T-helper 9 cell (primary cell): Measurements from ENCODE around the gene FARS2.

Source experiments
- DNase-seq: peaks from one replicate; pipeline ENCODE4 v3.0.0-alpha.2; 2020

The FARS2 gene

DNA sequence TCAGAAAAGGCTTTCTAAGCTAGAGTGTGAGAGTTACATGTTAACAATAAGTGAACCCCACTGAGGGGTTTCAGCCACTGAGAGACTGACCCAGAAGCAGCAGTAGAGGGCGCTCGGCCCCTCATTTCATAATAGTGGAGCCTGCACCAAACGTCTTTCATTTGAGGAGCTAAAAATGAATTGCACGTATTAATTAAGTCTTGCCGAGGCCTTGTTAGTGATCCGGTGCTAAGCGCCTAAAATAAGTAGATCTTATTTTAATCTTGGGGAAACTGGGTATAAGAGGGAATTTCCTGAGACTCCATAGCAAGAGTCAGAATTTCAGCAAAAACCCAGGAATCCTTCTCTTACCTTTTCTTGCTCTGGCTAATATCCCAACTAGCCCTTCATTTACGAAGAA lies 209.7 kb downstream of the FARS2 start:
- DNase-seq, result peak; percentile 42

DNA sequence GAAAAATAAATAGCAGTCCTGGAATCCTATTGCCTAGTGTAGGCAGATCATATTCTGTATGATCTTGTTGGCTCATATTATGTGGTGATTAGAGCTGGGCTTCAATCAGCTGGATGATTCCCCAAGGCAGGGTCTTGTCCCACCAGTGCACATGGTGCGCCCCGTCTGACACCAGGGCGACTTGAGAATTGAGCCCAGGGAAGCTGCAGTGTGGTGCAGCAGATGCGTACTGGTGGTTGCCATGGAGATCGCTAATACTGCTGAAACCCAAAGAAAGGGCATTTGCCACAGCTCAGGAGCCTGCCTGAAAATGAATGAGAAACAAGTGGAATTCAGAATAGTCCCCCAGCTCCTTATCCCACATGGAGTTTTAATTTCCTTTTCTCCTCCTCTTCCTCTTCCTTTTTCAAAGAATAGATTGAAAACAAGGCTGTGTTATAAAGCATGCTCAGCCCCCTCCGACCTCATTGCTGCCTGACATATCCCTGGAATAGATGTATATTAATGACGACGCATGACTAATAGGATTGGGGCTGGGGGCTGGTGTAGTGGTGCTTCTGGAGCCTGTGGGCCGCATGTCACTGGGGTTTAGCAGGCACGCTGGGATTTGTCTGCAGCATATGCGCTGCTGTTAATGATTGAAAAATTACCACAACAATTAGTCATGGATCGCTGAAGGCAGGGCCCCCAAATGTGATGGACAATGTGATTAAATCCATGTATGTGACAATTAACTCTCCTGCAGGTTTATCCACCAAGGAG lies 210.5 kb downstream of the FARS2 start:
- no peak for DNase-seq

DNA sequence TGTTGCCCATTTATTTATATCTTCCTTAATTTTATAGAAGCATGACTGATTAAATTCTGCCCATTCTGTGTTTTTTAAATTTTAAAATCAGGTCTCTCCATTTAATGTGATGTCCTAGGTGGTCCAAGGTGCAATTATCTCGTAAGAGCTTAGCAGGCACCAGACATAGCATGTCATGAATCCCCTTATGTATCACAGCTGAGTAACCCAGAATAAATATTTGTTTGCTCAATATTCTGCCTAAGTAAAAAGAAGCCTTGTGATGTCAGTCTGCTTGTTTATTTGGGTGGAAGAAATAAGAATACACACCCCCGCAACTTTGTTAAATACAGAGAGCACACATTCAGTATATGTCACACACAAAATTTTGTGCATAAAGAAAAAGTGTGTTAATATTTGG lies 211.3 kb downstream of the FARS2 start:
- DNase-seq, result no peak

DNA sequence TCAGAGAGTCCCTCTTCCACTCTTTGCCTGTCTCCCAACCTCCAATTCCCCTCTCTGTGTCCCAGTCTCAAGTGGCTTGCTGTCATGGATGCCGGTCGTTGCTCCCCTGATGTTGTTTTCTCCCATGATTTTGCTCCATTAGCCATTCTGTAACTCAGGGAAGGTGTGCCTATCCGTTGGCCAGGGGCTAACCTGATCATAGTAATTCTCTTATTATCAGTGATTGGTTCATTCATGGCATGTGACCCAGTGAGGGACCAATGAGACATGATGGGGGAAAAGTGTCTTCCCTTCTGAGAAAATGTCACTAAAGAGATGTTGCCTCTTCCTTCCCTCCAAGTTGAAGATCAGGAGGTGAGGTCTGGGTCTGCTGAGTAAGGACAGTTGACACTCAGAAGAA lies 214.5 kb downstream of the FARS2 start:
- DNase-seq, result no peak

DNA sequence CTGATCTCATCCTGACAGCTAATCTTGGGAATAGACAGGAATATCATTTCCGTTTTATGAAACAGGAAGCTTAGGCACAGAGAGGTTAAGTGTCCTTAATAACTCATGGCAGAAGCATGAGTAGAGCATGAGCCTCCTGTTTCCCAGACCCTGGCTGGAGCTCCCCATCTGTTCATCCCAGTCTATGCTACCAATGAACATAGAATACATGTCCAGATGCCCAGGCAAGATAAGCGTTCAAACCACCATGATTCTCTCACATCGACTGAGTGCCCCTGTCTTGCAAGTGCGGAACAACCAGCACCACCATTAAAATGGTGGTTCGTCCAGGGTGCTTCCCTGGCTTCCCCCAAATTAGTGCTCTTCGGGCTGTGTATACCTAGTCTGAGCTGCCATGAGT lies 217.1 kb downstream of the FARS2 start:
- DNase-seq, result no peak

DNA sequence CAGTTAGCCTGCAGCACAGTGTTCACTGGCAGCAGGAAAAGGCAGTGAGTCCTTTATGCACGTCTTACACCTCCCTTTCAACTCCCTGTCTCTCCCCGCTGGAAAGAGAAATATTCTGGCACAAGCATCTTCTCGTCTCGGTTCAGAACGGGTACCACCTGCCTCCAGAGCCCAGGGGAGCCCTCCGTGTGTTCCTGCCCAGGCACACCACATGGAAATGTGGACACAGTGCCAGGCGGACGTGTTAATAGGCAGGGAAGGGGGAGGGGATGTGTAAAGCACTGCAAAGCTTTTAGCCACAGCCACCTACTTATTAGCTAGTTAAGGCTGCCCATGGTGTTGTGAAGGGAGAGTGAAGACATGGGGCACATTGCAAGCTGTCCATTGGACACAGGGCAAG lies 219.7 kb downstream of the FARS2 start:
- DNase-seq, result no peak

DNA sequence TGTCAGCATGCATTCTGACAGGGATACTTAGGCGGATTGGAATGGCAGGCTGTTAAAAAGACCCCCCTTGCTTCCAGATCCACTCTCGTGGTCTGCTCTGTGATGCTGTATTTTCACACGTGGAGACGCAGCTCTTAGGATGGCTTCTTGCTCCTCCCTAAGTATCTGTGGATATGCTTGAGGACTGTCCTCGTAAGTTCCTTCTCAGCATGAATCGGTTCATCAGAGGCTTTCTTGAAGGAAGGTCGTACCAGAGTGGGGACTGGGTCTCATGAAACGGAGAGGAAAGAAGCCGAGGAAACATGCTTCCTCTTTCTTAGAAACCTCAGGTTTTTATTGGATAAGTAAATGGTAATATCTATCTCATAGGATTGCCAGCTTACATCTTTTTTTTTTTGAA lies 220.4 kb downstream of the FARS2 start:
- DNase-seq, result no peak

DNA sequence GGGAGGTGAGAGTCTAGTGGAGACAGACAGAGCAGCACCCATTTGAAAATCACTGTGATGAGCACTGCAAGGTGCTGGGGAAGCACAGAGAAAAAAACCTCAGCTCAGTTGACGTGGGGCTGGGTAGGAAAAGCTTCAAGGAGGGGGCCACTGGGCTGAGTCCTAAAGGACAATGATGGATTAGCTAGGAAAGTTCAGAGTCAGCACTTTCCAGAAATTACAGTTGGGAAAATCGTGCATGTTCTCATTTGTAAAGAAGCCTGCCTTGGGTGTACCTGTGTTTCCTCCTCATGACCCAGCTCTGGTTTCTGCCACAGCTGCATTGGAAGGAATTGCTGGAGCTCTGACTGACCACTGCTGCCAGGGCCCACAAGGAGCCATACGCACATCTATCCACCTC lies 221.3 kb downstream of the FARS2 start:
- DNase-seq, result no peak

DNA sequence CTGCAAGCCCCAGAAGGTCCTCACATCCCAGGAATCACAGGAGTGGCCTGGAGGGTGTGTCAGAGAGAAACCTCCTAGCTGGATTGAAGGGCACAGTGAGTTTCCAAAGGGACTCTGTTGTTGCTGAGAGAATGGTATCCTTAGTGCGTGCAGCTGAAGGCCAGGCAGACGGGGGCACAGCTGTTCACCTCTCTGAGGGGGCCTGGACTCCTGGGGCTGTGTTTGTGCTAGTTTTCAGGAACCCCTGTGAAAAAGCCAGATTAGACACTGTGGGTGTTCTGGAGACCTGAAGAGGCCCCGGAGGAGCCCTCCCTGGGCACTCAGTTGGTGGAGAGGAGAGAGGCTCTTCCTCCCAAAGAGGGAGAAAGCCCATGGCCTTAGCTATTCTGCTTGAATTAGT lies 223.4 kb downstream of the FARS2 start:
- DNase-seq, result no peak

DNA sequence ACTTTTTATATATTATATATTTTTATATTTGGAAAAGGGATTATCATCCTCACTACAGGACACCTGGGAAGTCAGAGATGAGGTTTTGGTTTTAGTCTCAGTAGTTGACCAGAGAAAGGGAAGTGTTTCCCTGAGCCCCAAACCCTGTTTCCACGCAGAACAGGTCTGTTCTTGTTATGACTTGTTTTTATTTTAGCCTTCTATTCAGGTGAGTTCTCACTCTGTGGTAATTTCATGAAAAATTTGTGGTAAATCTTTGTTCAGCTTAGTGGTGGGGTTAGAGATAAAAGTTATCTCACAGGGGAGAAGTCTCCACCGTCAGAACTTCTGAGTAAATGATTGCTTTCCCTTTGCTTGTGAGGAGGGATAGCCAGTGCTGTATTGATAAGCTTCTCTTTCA lies 224.9 kb downstream of the FARS2 start:
- no peak for DNase-seq

DNA sequence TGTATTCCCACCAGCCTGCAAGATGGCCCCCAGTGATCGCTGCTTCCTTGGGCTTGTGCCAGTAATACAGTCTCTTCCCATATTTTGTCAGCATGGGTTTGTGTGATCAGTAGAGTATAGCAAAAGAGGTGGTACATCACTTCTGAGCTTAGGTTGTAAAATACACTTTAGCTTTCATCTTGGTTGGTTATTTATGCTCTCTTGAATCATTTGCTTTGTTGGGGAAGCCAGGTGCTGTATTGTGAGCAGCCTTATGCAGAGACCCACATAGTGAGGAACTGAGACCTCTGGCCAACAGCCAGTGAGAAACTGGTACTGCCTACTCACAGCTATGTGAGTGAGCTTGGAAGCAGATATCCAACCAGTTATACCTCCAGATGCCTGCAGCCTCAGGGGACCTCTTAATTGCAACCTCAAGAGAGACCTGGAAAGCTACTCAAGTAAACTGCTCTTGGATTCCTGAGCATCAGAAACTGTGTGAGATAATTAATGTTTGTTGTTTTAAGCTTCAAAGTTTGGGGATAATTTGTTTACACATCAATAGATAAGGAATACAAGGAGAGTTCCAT lies 229.3 kb downstream of the FARS2 start:
- no peak for DNase-seq

DNA sequence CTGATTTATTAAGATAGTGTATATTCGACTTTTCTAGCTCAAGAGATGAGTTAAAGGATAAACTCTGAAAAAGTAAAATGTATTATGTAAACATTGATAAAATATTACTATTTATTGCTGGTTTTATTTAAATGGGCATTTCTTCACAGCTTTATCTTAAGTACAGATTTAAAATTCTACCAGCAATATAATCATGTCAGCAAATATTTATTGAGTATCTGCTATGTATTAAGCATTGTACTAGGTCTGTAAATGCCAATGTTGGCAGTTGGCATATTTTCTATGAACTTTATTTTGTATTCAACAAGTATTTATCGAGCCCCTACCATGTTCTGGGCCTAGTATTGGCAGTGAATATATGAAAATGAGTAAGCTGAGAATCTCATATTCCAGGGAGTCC lies 231.0 kb downstream of the FARS2 start:
- no peak for DNase-seq

DNA sequence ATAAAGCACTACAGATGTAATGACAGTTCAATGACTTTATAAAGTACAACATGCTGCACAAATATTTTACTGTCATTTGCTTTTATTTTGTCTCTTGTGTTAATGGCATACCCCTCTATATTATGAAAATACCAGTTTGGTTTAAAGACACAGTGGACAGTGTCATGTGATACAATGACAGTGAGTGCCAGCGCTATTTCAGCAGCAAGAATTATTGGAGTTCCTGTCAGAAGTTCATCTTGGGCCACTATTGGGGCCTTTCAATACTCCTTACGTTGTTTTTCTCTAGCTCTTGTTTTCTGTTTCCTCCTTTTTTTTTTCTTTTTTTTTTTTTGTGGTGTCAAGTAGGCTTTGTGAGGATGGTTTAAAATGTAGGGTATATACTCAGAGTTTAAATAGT lies 232.5 kb downstream of the FARS2 start:
- DNase-seq, result no peak

DNA sequence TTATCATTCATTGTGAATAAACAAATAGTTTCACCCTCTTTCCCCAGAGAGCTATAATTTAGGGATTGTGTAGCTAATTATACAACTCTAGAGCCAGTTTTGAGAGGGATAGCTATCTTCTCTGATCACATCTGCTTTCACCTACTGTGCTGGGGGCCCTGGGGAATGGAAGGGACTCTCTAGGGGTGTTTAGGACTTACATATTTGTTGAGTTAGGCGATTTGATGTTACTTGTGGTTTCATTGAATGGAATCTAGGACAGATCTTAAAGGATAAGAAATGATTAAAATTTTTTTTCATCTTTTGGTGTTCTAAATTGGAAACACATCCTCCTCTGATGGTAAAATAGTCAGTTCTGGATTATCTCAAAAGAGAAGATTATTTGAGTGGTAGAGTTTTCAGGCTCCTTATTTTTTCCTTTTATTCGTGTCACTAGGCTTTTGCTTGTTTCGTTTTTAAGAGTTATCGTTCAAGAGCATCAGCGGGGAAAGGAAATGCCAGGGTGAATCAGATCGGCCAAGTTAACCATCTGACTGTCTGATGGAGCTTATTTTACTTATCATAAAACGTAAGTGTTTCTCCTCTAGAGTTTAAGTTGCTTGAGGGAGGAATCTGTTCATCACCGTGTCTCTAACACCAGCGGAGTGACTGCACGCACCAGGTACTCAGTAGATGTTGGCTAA lies 236.7 kb downstream of the FARS2 start:
- no peak for DNase-seq

DNA sequence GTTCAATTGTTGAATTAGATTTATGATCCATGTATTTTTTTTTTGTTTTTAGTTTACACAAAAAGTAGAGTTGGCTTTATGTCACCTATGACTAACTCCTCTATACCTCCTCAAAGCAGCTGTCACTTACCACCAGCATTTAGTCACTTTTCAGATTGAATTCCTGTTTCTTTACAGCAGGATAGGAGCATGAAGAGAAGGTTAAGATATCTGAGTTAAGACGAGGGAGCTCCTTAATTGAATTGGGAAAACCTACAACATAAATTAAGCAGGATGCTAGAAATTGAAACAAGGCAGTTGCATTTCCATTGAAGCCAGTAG lies 237.2 kb downstream of the FARS2 start:
- no peak for DNase-seq

DNA sequence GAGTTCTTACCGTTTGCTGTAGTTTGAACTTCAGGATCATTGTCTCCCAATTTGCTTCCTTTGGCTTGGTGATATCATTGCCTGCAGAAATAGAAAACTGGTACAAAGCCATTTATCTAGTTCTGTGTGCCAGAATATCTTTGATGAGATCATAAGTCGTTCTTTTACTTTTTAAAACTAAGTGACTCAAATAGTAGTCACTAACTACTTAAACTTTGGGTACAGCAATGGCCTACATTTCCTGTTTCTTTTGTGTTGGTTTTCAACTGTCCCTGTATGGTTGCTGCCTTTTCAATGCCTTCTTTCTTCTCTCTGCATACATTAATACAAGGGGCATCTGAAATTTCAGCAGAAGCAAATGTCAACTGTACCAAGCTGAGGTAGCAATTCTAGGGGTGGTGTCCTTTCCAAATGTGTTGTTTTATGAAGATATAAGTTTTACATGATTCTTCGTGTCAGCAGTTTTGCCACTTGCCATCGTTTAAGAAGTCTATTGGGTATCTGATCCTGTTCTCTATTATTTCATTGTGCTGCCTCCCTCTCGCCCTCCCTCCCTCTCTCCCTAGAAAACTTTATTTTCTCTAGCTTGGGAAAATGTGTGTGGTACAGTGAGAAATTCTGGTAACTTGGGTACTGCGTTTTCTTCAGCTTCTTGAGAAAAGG lies 238.5 kb downstream of the FARS2 start:
- no peak for DNase-seq

DNA sequence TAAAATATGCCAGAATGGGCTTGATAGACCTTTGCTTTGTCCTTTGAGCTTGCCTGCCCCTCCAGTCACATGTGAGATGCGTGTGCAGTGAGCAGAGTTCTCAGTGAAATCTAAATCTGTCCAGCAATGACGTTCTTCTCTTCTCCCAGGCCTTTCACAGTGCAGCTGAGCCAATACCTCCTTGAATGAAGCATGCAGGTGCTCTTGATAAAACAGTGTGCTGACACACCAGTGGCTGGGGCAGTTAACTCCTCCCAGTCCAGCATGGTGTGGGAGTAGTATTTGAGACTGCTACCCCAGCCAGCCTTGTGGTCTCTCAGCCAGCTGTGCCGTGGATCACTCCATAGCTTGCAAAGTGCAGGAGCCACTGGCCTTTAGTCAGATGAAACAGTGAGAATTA lies 240.5 kb downstream of the FARS2 start:
- no peak for DNase-seq

DNA sequence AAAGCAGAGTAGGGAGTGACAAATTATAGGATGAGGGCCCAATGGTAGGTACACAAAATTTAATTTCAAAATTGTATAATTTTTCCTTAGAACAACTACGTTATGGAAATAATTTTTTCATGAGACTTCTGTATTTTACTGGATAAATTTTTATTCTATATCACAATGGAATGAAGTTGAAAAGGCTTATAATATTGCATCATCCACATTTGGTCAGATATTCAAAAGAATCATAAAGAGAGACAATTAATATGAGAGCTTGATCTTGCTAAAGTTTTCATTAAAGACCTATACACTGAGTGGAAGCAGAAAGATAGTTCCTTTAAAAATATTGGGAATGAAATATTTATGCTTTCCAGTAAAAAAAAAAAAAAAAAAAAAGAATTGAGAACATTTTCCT lies 242.8 kb downstream of the FARS2 start:
- DNase-seq, result no peak

DNA sequence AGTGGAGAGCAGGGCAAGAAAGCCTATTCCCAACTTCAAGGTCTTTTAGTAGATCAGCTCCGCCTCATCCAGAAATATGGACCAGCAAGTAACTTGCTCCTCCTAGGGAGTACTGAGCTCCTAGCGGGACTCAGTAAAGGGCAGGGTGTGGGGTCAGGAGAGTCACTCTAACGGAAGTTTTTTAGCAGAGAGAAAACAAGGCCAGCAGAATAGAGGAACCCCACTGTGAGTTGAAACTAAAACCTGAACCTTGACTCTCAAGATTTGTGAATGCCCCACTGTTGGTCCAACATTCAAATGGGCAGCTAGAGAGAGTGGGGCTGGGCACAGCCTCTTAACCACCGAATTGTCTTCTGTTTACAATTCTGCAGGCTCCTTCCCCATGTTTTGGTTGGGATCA lies 244.8 kb downstream of the FARS2 start:
- DNase-seq, result no peak

DNA sequence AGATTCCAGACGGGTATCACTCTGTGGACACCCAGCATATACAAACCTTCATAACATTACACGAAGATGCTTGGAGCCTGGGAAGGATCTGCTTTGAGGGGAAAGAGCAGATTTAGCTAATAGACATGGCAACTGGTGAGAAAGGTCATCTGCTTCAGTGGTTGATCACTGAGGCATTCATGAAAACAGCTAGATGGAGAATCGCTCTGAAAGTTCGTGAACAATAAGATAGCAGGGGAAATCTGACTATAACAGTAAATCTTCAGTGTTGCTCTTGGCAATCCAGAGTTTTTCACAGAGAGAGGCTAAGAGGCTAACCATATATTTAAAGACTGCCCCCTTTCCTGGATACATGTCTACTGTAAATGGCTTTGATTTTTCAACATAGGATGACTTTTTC lies 245.3 kb downstream of the FARS2 start:
- no peak for DNase-seq

DNA sequence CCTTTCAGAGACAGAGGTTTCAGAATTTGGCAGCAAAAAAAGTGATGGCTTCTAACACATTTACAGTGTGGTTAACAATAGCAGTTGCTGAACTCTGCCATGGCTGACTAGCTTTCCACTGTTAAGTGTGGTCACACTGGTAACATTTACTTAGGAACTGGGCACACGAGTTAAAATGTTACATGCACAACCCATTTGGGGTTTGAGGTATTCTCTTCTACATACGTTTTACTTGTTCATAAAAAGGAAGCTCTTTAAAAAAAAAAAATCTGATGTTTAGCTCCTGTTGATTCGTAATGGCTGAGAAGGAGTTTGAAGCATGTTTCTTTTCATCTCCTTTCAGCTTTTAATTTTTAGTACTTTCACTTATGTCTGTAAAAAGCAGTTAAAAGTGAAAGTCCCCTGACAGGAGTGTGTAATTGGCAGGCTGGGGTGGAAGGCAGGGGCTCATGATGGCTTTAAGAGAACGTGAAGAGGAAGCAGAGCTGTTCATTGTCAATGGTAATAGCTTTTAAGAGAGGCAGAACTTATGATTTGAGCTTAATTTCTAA lies 245.9 kb downstream of the FARS2 start:
- DNase-seq, result no peak

DNA sequence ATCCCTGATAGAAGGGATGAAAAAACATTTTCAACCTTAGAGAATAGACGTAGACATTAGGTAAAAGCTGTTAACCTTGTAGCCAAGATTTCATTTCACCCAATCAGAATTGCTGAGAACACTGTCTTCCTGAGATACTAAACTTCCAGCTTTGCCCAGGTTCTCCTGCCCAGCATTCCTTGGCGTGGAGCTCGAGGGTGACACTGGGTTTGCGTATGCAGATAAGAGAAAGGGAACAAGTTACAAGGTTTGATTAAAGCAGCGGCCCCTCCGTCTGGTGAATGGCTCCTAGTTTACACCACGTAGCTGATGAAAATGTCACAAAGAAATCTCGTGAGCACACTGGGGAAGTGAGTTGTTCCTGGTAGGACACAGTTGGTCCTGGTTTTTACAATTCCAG lies 247.8 kb downstream of the FARS2 start:
- no peak for DNase-seq

DNA sequence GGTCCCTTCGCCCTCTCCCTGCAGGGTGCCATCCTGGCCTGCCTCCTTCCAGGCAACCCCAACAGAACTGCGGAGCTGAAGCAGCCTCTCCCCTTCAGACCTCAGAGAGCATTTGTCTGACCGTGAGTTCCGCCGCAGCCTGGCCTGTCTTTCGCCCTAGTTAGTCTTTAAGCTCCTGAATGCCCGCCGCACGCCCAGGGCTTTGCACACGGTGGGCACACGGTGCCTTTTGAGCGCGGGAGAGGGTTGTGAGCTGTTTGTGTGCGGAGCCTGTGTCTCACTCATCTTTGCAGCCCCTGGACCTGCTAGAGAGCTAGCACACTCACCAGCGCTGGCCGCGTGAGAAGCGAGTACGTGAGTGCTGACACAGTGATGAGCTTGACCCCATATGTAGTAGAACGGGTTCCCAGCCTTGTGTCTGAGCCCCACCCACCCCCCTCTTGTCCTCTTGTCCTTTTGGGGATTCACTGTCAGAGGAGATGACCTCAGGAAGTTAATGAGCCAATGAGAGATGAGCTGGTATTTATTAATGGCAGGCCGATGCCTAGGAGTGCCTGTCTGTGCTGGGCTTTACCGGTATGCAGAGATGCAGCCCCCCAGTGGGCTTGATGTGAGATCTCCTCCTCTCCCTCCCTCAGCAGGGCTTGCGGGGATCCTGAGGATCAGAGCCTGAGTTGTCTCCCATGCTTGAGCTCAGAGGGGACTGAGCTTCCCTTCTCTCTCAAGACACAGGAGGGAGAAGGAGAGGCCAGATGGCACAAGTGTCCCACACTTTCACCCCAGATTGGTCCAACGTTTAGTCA lies 249.2 kb downstream of the FARS2 start:
- DNase-seq, result no peak
